Lung microvascular endothelial cell (primary cell): ENCODE measurements around the gene KCNQ1. TPM values are rescaled to one million over a fixed set of nuclear protein-coding genes. Genes with fewer than 3 reads are reported as not detected.

Experiments
- DNase-seq, 2 donors: peaks; one replicate each; pipeline versions ENCODE4 v3.0.0 to v3.0.0-alpha.2; 2010; ENCODE audit warnings: low read depth in 2 of 2
- total RNA-seq: library from RNA; depleted of rRNA; stranded (reverse); fragments of >200 nt; gene quantifications from 2 replicates; pipeline ENCODE4 v1.2.1, GENCODE V29; 2014

Gene KCNQ1
- total RNA-seq, 1 donor from 2014 or later: not detected

DNA sequence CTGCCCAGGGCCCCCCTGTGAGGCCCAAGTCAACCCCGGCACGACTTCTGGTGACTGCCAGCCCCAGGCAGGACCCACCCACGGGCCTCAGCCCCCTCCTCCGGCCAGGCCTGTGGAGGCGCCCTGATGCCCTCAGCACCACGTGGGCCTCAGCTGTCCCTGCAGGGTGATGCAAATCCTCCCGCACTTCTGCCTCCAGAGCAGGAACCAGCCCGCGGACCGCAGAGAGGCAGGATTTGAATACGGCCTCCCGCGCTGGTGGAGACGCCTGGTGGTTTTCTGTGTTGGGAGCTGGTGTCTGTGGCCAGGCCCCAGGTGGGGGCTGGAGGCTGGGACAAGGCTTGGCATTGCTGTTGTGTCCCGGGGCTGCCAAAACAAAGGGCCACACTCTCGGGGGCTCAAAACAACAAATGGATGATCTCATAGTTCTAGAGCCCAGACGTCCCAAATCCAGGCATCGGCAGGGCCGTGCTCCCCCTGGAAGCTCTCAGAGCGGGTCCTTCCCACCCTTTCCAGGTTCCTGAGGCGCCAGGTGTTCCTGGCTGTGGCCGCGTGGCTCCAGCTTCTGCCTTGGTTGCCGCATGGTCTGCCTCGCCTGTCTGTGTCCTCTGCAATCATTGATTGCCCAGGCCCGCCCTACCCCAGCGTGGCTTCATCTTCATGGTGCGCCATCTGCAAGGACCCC, 19.9 kb upstream of the KCNQ1 start:
- DNase-seq: no peak

DNA sequence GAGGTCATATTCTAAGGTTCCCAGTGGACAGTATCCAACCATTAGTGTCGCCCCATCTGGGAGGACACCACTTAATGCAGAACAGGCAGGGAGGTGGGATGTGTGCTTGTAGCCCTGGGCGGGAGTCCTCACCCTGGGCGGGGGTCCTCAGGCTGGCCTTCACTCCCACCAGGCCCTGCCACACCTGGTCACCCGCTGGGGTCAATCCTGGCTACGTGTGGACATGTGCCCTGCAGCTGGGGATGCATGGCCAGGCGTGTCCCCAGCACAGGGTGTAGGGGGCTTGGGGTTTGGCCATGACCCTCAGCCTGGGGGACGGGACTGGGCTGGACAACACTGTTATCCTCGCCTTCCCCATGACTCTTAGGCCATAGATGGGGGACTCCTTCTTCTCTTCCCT, 19.3 kb upstream of the KCNQ1 start:
- no peak for DNase-seq

DNA sequence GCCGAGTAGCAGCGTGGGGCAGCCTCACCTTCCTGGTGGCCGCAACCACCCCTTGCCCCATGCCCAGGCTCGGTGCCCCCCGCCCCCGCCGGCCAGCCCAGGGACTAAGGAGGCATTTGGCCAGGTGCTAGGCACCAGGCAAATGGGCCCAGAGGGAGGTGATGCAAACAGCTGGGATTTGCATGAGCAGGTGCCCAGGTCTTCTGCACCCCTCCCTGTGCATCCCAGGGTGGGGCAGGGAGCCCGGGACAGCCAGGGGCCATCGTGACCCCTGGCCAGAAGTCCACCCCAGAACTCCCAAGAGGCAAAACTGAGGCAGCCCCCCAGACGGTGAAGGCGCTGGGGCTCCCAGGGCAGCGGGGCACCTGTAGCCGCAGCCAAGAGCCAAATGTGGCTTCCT, 18.6 kb upstream of the KCNQ1 start:
- DNase-seq: no peak

DNA sequence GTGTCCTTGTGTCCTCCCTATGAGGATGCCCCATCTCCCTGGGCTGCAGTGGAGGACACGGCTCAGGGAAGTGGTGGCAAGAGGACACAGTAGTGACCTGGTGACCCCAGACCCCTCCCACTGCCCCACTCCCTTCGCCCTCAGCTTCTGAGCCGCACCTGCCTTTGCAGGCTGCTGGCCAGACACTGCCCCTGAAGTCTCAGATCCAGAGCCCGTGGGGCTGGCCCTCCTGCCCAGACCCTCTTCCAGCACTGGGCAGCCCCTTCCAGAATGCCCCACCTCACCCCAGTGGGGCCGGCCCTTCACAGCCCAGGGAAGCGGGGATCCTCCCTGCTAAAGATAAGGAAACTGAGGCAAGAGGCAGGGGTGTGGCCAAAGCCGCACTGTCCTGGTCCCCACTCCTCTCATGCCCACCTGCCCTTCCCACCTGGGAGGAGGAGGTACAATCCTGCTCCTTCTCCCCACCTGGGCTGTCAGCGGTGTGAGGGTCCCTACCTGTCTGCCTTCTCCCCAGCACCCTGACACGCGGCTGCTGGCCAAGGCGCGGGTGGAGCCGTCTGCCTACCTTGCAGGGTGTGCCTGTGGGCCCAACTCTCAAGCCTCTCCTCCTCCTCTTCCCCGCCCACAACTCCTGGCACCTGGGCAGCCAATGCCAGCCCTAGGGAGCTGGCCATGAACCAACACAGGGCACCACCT, 17.8 kb upstream of the KCNQ1 start:
- no peak for DNase-seq

DNA sequence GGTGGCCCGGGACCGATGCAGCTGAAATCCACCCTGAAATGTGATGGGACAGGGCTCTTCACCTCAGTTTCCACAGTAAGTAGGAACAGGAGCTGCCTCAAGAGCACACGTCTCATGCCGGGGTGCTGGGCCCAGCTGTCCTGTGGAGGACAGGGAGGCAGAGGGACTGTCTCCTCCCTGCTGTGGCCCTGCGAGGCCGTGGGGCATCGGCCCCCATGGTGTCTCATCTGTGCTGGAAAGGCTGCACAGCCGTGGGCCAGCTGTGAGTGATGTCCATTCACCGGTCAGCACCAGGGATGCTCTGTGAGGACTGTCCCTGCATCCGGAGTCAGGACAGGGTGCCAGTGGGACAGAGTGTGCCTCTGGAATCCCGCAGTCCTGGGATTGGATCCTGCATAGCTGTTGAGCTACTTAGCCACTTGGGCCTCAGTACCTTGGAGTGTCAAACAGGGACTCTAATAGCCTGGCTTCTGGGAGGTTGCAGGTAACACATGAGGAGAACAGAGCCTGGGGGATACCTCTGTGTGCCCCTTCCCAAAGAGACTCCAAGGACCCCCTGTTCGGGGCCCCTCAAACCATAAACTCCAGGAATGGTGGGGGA, 17.0 kb upstream of the KCNQ1 start:
- DNase-seq: no peak

DNA sequence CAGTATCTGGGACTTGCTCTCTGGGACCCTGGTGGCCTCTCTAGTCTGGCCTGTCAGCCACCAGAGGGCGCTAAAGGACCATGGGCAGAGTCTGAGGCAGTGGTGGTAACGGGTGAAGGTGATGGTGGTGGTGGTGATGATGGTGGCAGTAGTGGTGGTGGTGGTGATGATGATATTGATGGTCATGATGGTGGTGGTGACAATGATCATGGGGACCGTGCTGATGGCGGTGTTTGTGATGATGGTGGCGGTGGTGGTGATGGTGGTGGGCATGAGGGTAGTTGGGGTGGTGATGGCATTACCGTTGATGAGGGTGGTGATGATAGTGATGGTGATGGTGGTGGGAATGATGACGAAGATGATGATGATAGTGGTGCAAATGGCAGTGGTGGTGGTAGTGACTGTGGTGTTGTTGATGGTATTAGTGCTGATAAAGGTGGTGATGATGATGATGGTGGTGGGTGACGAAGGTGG, 16.4 kb upstream of the KCNQ1 start:
- peak; percentile 64 to 79 for DNase-seq

DNA sequence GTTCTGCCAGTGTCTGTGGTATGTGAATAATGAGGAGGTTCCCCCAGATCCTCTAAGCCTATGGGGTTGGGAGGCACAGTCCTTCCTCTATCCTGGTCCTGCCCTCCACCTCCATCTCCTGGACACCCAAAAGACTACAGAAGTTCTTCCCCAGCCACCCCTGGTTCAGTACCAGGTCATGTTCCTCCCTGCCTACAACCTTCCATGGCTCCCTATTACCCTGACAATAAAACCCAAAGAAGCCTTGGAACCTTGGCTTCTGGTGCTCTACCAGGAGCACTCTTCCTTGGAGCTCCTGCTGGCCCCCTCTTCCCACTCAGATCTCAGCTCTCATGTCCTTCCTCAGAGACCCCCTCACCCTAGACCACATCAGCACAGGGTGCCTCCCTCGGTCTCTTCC, 13.4 kb upstream of the KCNQ1 start:
- no peak for DNase-seq

DNA sequence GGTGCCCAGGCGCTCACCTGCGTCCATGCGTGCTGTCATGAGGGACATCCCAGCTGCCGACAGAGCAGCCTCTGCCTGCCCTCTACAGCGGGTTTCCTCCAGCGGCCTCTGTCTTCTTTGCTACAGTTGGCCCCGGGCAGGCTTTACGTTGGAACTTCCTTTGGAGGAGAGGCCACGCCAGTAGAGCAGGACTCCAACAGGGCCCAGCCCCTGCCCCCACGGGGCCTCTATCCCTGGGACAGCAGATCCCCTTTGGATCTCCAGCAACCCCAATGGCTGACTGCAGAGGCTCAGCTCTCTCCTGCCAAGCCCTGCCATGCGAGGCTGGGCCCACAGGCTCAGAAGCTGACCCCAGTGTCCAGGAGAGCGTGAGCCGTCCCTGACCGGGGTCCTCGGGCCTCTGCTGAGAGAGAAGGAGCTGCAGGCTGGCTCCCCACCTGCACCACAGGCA, 12.6 kb upstream of the KCNQ1 start:
- no peak for DNase-seq

DNA sequence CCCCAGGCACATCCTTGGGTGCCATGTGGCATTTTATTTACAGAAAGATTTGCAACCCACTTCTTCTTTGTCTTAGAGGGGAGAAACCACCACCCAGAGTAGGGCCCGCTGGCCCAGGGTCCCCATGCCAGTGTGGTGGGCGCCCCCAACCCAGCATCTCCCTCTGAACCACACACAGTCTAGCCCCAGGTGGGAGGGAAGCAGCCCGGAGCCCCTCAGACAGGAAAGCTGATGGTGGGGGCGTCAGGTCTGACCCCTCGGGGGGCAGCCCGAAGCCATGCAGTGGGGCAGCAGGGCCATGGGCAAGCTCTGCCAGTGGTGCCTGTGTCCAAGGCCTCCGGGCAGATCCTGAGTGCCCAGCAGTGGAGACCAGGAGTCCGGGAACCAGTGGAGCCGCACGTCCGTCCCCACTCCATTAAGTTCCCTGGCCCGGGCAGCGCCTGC, 12.2 kb upstream of the KCNQ1 start:
- no peak for DNase-seq

DNA sequence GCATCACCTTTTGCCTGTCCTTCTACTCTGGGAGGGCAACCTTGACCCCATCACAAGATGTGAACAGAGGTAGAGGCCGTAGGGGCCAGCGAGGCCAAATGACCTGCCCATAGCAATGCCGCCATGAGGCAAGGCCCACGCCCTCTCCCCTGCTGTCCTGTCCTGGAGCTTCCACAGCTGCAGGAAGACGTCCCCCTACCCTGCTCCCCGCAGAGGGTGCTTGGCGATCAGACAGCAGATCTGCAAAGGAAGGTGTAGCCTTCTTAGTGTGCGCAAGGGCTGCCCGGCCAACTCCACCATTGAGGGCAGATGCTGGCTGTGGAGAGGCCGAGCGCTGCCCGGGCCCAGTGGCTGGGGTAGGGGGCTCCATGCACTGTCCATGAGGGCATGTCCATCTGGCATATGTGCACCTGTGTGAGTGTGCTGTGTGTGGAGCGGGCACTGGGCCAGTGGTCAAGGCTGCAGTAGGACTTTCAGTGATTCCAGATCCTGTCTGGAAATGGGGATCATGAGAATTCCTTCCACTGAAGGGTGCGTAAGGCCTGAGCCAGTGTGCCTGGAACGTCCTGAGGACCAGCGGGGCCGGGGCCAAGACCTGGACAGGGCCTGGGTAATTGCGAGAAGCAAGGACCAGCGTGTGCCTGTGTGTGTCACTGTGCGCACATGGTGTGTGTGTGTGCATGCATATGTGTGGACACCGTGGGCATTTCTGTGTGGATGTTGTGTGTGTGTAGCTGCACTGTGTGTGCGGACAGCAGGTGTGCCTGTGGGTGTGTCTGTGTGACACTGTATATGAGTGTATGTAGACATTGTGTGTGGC, 11.5 kb upstream of the KCNQ1 start:
- DNase-seq: no peak

DNA sequence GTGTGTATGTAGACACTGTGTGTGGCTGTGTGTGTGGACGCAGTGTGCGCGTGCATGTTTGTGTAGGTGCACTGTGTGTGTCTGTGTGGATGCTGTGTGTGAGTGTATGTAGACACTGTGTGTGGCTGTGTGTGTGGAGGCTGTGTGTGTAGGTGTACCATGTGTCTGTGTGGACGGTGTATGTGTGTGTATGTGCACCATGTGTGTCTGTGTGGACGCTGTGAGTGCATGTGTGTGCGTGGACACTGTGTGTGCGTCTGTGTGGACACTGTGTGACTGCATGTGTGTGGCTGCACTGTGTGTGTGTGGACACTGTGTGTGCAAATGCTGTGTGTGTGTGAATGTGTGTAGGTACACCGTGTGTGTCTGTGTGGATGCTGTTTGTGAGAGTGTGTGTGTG, 10.8 kb upstream of the KCNQ1 start:
- no peak for DNase-seq

DNA sequence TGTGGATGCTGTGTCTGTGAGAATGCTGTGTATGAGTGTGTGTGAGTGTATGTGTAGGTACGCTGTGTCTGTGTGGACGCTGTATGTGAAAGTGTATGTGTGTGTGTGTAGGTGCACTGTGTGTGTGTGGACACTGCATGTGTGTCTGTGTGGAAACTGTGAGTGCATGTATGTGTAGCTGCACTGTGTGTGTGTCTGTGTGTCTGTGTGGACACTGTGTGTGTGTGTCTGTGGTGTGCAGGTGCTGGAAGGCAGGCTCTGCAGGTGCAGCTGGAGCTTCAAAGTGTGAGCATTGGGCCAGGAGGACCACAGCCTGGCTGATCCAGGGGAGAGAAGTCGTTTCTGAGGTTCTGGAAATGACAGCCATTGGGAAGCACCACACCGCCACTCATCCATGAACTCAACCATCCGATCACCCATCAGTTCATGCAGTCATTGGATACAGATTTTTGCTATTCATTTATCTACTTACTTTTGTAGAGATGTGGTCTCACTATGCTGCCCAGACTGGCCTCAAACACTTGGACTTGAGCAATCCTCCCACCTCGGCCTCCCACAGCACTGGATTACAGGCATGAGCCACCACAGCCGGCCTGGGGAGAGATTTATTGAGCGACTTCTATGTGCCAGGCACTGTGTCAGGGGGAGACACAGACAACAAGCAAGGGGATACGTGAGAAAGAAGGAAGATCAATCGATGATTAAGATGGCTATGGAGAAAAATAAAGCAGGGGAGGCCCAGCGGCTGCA, 10.1 kb upstream of the KCNQ1 start:
- DNase-seq: no peak

DNA sequence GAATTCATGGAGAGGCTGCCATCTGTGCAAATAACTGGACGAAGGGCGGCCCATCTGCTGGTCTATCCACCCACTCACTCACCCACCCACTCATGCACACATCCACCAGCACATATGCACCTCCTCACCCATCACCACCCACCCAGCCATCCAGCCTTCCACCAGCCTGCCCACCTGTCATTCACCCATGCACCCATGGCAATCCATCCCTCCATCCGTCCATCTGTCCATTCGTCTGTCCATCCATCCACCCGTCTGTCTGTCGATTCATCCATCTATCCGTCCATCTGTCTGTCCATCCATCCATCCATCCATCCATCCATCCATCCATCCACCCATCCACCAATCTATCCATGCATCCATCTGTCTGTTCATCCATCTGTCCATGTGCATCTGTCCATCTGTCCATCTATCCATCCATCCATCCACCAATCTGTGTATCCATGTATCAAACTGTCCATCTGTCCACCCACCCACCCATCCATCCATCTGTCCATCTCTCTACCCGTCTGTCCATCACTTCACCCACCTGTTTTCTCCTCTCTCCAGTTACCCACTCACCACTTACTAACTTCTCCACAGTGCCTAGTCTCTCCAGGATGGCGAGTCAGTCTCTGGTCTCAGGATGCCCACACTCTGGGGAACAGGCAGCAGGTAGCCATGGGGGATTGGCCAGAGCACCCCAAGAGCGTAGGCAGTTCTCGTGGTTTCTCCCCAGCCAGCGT, 9.4 kb upstream of the KCNQ1 start:
- no peak for DNase-seq

DNA sequence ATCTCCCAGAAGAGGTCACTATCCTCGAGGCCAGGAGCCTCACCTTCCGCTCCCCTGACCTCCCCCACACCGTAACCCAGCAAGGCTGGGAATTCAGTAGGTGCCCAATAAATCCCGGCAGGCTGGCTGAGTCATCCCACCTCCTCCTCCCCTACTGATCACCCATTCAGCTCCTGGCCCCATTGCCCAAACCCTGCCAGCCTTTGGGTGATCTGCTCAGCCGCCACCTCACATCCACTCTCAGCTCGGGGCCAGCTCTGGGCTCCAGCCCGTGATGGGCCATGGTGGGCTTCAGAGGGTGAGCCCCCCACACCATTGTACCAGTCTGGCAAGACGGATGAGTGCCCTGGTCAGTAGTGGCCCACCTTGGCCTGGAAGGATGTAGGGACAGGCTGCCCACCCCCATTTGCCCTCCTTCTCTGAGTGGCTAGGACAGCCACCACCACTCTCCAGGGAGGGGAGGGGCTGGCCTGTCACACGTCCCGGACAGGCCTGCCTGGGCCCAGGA, 8.7 kb upstream of the KCNQ1 start:
- DNase-seq: no peak

DNA sequence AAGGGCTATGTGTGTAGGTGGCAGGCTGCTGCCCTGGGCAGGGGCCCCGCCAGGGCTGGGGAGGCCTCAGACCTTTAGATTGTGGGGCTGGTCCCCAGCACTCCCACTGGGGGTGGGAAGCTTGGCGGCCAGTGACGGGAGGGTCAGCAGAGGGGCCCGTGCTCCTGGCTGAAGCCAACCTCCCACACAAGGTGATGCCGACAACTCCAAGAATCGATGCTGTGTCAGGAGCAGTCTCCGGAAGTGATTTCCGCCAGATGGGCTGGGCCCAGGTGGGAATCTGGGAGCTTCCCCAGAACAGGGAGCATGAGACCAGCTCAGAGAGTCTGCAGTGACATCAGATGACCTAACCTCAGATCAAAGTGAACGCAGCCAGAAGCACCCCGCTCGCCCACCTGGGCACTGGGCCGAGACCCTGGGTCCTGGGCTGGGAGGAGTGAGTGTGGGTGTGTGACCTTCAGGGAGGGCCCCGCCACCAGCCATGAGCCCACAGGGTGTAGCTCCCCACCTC, 8.2 kb upstream of the KCNQ1 start:
- DNase-seq: no peak

DNA sequence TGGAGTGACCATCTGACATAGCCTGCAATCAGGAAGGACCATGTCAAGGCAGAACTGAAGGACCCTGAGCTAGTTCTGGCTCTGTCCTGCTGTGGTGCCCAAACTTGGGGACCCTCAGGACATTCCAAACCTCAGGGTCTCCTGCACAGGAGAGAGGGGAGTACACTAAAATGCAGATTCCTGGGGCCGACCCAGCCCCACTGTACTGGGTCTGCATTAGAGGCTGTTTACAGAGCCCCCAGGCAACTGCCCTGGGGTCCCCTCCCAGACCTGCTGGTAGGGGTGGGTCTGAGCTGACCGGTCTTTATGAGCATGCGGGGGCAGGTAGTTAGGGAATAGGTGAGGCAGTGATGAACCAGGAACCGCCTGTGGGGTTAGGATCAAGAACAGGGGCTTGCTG, 7.3 kb upstream of the KCNQ1 start:
- no peak for DNase-seq

DNA sequence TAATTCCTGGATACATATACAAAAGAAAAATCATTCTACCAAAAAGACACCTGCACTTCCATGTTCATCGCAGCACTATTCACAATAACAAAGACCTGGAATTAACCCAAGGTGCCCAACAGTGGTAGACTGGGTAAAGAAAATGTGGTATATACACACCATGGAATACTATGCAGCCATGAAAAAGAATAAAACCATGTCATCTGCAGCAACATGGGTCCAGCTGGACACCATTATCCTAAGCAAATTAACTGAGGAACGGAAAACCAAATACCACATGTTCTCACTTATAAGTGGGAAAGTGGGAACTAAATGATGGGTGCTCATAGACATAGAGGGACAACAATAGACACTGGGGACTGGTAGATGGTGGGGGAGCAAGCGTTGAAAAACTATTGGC, 5.0 kb upstream of the KCNQ1 start:
- DNase-seq: no peak

DNA sequence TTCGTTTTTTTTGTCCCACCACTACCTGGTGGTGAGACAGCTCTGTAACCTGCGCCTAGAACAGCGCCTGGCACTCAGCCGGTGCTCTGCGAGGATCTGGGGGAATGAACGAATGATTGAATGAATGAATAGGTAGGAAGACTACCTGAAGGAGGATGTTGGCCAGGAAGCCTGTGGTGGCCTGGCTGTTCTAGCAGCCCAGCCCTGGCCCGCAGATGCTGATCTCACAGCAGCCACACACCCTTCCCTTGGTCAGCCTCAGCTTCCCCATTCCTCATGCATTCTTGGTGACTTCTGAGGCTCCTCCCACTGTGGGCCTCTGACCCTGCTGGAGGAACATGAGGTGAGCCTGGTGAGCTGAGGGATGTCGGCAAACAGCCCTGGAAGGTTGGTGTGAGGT, 4.2 kb upstream of the KCNQ1 start:
- DNase-seq: no peak

DNA sequence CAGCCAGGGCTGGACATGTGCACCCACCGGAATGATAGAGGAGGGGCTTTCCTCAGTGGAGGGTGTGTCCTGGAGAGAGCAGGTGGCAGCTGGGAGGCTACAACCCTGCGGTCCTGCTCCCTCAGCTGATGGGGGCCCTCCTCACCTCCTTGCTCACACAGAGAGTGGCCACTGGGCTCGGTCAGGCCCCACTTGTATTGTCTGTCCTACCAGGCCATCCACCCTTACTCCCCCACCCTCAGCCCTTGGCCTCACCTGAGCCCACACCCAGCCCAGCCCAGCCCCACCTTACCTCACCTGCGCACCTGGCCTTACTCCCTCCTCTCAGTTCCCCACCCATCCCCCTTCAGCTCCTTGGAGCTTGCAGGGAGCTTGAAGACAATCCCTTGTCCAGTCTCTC, 3.6 kb upstream of the KCNQ1 start:
- DNase-seq: no peak

DNA sequence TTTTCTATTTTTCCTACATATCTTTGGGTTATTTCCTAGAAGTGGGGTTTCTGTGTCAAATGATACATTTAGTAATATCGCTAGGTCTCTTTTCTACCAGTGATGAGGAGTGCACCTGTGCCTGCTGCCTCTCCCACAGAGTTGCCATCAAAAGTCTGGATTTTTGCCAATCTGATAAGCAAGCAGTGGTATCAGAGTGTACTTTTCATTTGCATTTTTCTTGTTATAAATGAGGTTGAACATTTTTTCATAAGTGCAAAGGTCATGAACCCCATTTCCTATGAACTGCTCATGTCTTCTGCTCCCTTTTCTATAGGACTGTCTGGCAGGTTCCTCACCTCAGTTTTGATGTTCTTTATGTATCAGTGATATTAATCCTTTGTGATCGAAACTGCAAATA, 2.2 kb upstream of the KCNQ1 start:
- no peak for DNase-seq
